Endothelial cell of umbilical vein (primary cell): ENCODE data around the gene GPR137B. TPM values are rescaled to one million over a fixed set of nuclear protein-coding genes. Genes with fewer than 3 reads are reported as not detected.

Experiments
- BruUV-seq: library from RNA; stranded (reverse); fragments of 400-500 nt; replicated peaks from 2 replicates; lab custom pipeline; 2021; lab: Mats Ljungman, UMichigan
- CTCF ChIA-PET: fragments of 300-600, 350-600 bp; sonication (Branson Sonifier 250); formaldehyde crosslinking; loops from one replicate; lab custom pipeline; 2021; ENCODE audit warnings: antibody characterized with exemption, inconsistent platforms; lab: Charles Lee
- POLR2A ChIA-PET: fragments of 300-600, 350-600 bp; sonication (Branson Sonifier 250); formaldehyde crosslinking; loops from one replicate; lab custom pipeline; 2021; ENCODE audit warnings: antibody characterized with exemption, inconsistent platforms; lab: Charles Lee
- DNase-seq: peaks from one replicate; pipeline ENCODE4 v3.0.0-alpha.2; 2011; ENCODE audit warnings: low read depth, low spot score
- FAIRE-seq: peaks from 2 replicates; lab custom pipeline; 2011; peaks lifted over from hg19 to GRCh38; lab: Jason Lieb, UNC
- H2AFZ ChIP-seq: 2 replicates; pipeline ENCODE4 v1.6.0; 2012; ENCODE audit warnings: low read depth, low read length, control low read depth, inconsistent platforms
- H3K27ac ChIP-seq: 2 replicates; pipeline ENCODE4 v1.5.1; 2011; ENCODE audit warnings: low read depth, mild to moderate bottlenecking, control low read depth, low read length, moderate library complexity; ENCODE audit not compliant: insufficient read depth
- H3K27me3 ChIP-seq, 2 experiments: 2 replicates each; pipeline versions ENCODE4 v1.6.0 to v1.6.1; 2011; ENCODE audit warnings: low read length in 2 of 2, mixed read lengths in 1 of 2; ENCODE audit not compliant: control insufficient read depth in 2 of 2, insufficient read depth in 2 of 2
- H3K36me3 ChIP-seq, 2 experiments: 2 replicates in 1 of 2; 3 replicates in 1 of 2; pipeline ENCODE4 v1.5.1; 2011; ENCODE audit warnings: low read length in 2 of 2, mild to moderate bottlenecking in 1 of 2, moderate library complexity in 1 of 2; ENCODE audit not compliant: control insufficient read depth in 2 of 2, insufficient read depth in 2 of 2; ENCODE audit errors: extremely low read depth in 1 of 2
- H3K4me1 ChIP-seq: 3 replicates; pipeline ENCODE4 v1.5.1; 2011; ENCODE audit warnings: mild to moderate bottlenecking, low read length; ENCODE audit not compliant: control insufficient read depth, insufficient read depth; ENCODE audit errors: extremely low read depth
- H3K4me2 ChIP-seq: 2 replicates; pipeline ENCODE4 v1.6.1; 2011; ENCODE audit warnings: low read length, control low read depth, mixed read lengths; ENCODE audit not compliant: insufficient read depth
- H3K4me3 ChIP-seq, 3 experiments: fragments of 200-600 bp in 1 of 3; sonication (generic), shearing (Covaris generic) in 1 of 3; replicated peaks in 1 of 3; 2 replicates each; pipeline ENCODE4 v1.5.1; 2011 to 2016; ENCODE audit warnings: control low read depth in 3 of 3, low read length in 3 of 3, mild to moderate bottlenecking in 2 of 3, inconsistent platforms in 1 of 3, low read depth in 1 of 3, moderate library complexity in 1 of 3; ENCODE audit not compliant: insufficient read depth in 1 of 3
- H3K79me2 ChIP-seq: 2 replicates; pipeline ENCODE4 v1.6.0; 2012; ENCODE audit warnings: low read length, inconsistent platforms; ENCODE audit not compliant: control insufficient read depth, insufficient read depth
- H3K9ac ChIP-seq: replicated peaks from 2 replicates; pipeline ENCODE3; 2011; ENCODE audit warnings: low read length, control low read depth; ENCODE audit not compliant: insufficient read depth; ENCODE audit errors: extremely low read depth
- H3K9me1 ChIP-seq: replicated peaks from 3 replicates; pipeline ENCODE4 v1.6.0; 2011; ENCODE audit warnings: mild to moderate bottlenecking, low read length; ENCODE audit not compliant: control insufficient read depth, insufficient read depth; ENCODE audit errors: extremely low read depth
- H3K9me3 ChIP-seq: replicated peaks from 2 replicates; pipeline ENCODE4 v1.5.1; 2012; ENCODE audit warnings: low read length, inconsistent platforms; ENCODE audit not compliant: control insufficient read depth, insufficient read depth
- H4K20me1 ChIP-seq: replicated peaks from 2 replicates; pipeline ENCODE3; 2011; ENCODE audit warnings: mild to moderate bottlenecking, low read length; ENCODE audit not compliant: control insufficient read depth, insufficient read depth; ENCODE audit errors: extremely low read depth
- CTCF ChIP-seq, 2 donors: IDR thresholded peaks; 1 replicate in 1 of 2; 2 replicates in 1 of 2; pipeline ENCODE4 v1.5.1; 2011; ENCODE audit warnings: low read length in 2 of 2, mild to moderate bottlenecking in 2 of 2, moderate library complexity in 2 of 2, control low read depth in 1 of 2, inconsistent platforms in 1 of 2, low read depth in 1 of 2; ENCODE audit not compliant: insufficient read depth in 1 of 2; ENCODE audit errors: extremely low read depth in 1 of 2
- EZH2 ChIP-seq: IDR thresholded peaks from 2 replicates; pipeline ENCODE4 v1.6.1; 2012; ENCODE audit warnings: borderline replicate concordance, low read depth, mild to moderate bottlenecking, moderate library complexity, low read length, inconsistent platforms; ENCODE audit not compliant: severe bottlenecking
- FOS ChIP-seq: IDR thresholded peaks from 2 replicates; pipeline ENCODE4 v1.6.1; 2011; ENCODE audit warnings: mild to moderate bottlenecking, low read length, moderate library complexity, borderline replicate concordance; ENCODE audit not compliant: insufficient read depth
- GATA2 ChIP-seq: IDR thresholded peaks from 2 replicates; pipeline ENCODE4 v1.7.0; 2011; ENCODE audit warnings: low read depth, mild to moderate bottlenecking, moderate library complexity, mixed read lengths, low read length; ENCODE audit not compliant: insufficient read length, insufficient read depth
- JUN ChIP-seq: IDR thresholded peaks from 2 replicates; pipeline ENCODE4 v1.6.1; 2011; ENCODE audit warnings: borderline replicate concordance, low read depth; ENCODE audit not compliant: insufficient read length, insufficient read depth
- MAX ChIP-seq: IDR thresholded peaks from 2 replicates; pipeline ENCODE4 v1.6.1; 2011; ENCODE audit not compliant: insufficient read depth, insufficient read length
- MYC ChIP-seq: IDR thresholded peaks from one replicate; pipeline ENCODE4 v1.6.1; 2011; ENCODE audit warnings: mild to moderate bottlenecking, low read depth, low read length
- POLR2A ChIP-seq: IDR thresholded peaks from 2 replicates; pipeline ENCODE4 v1.6.1; 2012; ENCODE audit warnings: low read depth, mild to moderate bottlenecking, control low read depth, low read length
- POLR2AphosphoS5 ChIP-seq: IDR thresholded peaks from 2 replicates; pipeline ENCODE4 v1.6.1; 2012; ENCODE audit warnings: low read depth, mild to moderate bottlenecking, control low read depth, low read length, moderate library complexity; ENCODE audit not compliant: insufficient read depth
- dilution Hi-C: fragments of 300-500 bp; cut with MboI; formaldehyde crosslinking; loops from one replicate; pipeline ENCODE4 v1.15.0; 2019; ENCODE audit warnings: low sequenced_read_pairs; ENCODE audit not compliant: extremely low pct_ligation_motif_present
- intact Hi-C: fragments of 100-400 bp; cut with micrococcal nuclease; formaldehyde crosslinking; loops from one replicate; pipeline ENCODE4 v1.10.0; 2022
- polyA plus RNA-seq, 4 experiments: library from polyadenylated mRNA; depleted of rRNA in 3 of 4; stranded (reverse) in 3 of 4; unstranded in 1 of 4; fragments of >200 nt; gene quantifications; 2 replicates each; pipeline versions ENCODE4 v1.2.1 to v1.2.3, GENCODE V29; 2011 to 2012; ENCODE audit warnings: missing spikeins in 1 of 4
- total RNA-seq: library from RNA; stranded (reverse); gene quantifications from 2 replicates; pipeline ENCODE4 v1.2.3, GENCODE V29; 2021

Gene GPR137B
- total and polyA plus RNA-seq, 2 donors (not counting 3 experiments of a cell fraction or from before 2014, with no cell fraction given), result 7.8 to 11.9 TPM

GRCh38 chr1:236159704-236160539, 17.6 kb downstream of the GPR137B start:
- H3K9ac ChIP-seq, result no peak overlapping the region
- H3K9me3 ChIP-seq, result no peaks in the 10 kb centered on the region
- no TSS peak for BruUV-seq
- no peaks in the 10 kb centered on the region for H3K79me2 ChIP-seq
- no peak overlapping the region for H2AFZ ChIP-seq
- H3K4me1 ChIP-seq, result no peaks in the 10 kb centered on the region
- no peak for TF ChIP-seq POLR2A
- no peak for TF ChIP-seq FOS
- TF ChIP-seq MYC, result no peak
- TF ChIP-seq POLR2AphosphoS5, result no peak
- no peak for TF ChIP-seq GATA2
- no peak for TF ChIP-seq JUN
- no peak for TF ChIP-seq EZH2
- TF ChIP-seq MAX, result no peak
- TF ChIP-seq CTCF (IDR thresholded peaks at IDR 0.05; ENCODE audit: extremely low read depth in 1 of 2, insufficient read depth in 1 of 2, low read depth in 1 of 2, low read length in 2 of 2), result no peak
- no peak overlapping the region for H3K4me2 ChIP-seq
- CTCF ChIA-PET, result no interaction called here
- intact Hi-C loops, result no loop called here
- POLR2A ChIA-PET, result no interaction called here
- FAIRE-seq, result no peak
- no peaks in the 10 kb centered on the region for H3K9me1 ChIP-seq
- dilution Hi-C loops, result no loop called here
- H3K4me3 ChIP-seq, result no peak overlapping the region
- no peak for DNase-seq
- H3K27ac ChIP-seq, result no peak overlapping the region
- no peaks in the 10 kb centered on the region for H3K36me3 ChIP-seq
- no peaks in the 10 kb centered on the region for H3K27me3 ChIP-seq
- no peaks in the 10 kb centered on the region for H4K20me1 ChIP-seq
